HUES6 (cell line): Measurements from ENCODE around the gene FRMD5.

Source experiments
- H3K27ac ChIP-seq: 2 replicates; pipeline ENCODE4 v1.7.0; 2013; ENCODE audit warnings: low read depth, mild to moderate bottlenecking, low read length, inconsistent platforms
- H3K27me3 ChIP-seq: 2 replicates; pipeline ENCODE4 v1.6.1; 2013; ENCODE audit warnings: low read length; ENCODE audit not compliant: control insufficient read depth, insufficient read depth
- H3K36me3 ChIP-seq: 2 replicates; pipeline ENCODE4 v1.6.1; 2013; ENCODE audit warnings: low read length; ENCODE audit not compliant: control insufficient read depth, insufficient read depth
- H3K4me1 ChIP-seq: 2 replicates; pipeline ENCODE4 v1.6.1; 2013; ENCODE audit warnings: low read length; ENCODE audit not compliant: control insufficient read depth, insufficient read depth
- H3K4me3 ChIP-seq: 2 replicates; pipeline ENCODE4 v1.5.1; 2013; ENCODE audit warnings: low read depth, low read length
- H3K9ac ChIP-seq: one replicate; pipeline ENCODE4 v1.6.1; 2013; ENCODE audit warnings: mild to moderate bottlenecking, low read length
- H3K9me3 ChIP-seq: 2 replicates; pipeline ENCODE4 v1.6.1; 2013; ENCODE audit warnings: low read depth, low read length; ENCODE audit not compliant: control insufficient read depth, insufficient read depth

Gene FRMD5

DNA sequence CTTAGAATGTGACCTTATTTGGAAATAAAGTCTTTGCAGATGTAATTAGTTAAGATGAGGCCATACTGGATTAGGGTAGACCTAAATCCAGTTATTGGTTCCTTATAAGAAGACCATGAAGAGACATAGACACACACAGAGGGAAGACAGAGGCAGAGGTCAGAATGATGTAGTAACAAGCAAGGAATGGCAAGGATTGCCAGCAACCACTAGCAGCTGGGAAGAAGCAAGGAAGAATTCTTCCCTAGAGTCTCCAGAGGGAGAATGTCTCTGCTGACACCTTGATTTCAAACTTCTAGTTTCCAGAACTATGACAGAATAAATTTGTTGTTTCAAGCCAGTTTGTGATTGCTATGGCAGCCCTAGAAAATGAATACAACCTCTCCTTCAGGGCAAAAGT is 251.6 kb downstream of the FRMD5 start:
- H3K36me3 ChIP-seq, result no peaks in the 10 kb centered on the region
- H3K9me3 ChIP-seq, result no peaks in the 10 kb centered on the region
- no peak overlapping the region for H3K4me3 ChIP-seq
- no peak overlapping the region for H3K27ac ChIP-seq
- no peaks in the 10 kb centered on the region for H3K27me3 ChIP-seq
- no peaks in the 10 kb centered on the region for H3K4me1 ChIP-seq
- H3K9ac ChIP-seq, result no peak overlapping the region

DNA sequence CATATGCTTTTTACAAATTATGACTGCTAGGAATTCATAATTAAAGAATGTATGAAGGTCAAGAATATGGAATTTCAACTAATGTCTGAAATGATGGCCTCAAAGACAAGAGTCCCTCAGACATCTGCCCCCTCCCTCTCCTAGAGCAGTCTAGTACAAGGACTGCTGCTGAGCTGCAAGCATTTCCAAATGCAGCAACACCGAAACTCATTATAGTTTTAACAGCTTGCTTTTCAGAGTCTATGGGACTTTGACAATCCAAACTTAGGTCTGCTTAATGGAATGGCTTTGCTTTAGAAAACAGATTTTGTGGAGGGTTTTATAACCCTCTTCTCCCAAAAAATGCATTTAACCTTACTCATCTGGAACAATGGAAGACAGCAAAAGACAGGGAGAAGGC is 252.9 kb downstream of the FRMD5 start:
- Histone ChIP-seq H3K27ac (no peak overlapping the region), H3K36me3 (no peaks in the 10 kb centered on the region), H3K27me3 (no peaks in the 10 kb centered on the region), H3K4me1 (no peaks in the 10 kb centered on the region), H3K9ac (no peak overlapping the region), H3K4me3 (no peak overlapping the region), H3K9me3 (no peaks in the 10 kb centered on the region)

DNA sequence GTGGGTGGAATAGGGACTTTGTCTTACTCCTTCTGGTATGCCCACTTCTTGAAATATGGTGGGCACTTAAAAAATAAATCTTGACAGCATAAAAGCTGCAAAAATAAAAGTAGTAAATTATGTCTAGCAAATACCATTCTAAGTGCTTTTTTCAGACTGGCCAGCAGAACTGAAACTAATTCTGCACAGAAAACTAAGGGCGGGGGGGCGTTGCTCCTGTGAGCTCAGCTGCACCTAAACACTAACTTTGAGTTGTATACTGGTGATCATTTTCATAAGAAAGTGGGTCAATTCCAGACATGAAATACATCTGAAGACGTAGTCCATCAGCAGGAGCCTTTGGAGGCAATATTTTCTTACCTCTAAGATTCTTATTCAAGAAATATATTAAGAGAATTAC is 253.5 kb downstream of the FRMD5 start:
- no peak overlapping the region for H3K9ac ChIP-seq
- no peaks in the 10 kb centered on the region for H3K4me1 ChIP-seq
- no peaks in the 10 kb centered on the region for H3K9me3 ChIP-seq
- H3K4me3 ChIP-seq, result no peak overlapping the region
- H3K27ac ChIP-seq, result no peak overlapping the region
- H3K36me3 ChIP-seq, result no peaks in the 10 kb centered on the region
- no peaks in the 10 kb centered on the region for H3K27me3 ChIP-seq

DNA sequence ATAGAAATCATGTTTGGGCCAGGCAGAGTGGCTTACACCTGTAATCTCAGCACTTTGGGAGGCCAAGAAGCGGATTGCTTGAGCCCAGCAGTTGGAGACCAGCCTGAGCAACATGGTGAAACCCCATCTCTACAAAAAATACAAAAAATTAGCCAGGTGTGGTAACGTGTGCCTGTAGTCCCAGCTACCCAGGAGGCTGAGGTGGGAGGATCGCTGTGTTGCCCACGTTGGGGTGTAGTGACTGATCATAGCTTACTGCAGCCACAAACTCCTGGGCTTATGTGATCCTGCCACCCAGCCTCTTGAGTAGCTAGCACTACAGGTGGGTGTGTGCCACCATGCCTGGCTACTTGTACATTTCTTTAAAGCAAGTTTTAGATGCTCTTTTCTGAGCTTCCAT is 254.0 kb downstream of the FRMD5 start:
- H3K27me3 ChIP-seq, result no peaks in the 10 kb centered on the region
- H3K9me3 ChIP-seq, result no peaks in the 10 kb centered on the region
- no peaks in the 10 kb centered on the region for H3K4me1 ChIP-seq
- H3K27ac ChIP-seq, result no peak overlapping the region
- no peak overlapping the region for H3K9ac ChIP-seq
- no peaks in the 10 kb centered on the region for H3K36me3 ChIP-seq
- H3K4me3 ChIP-seq, result no peak overlapping the region

DNA sequence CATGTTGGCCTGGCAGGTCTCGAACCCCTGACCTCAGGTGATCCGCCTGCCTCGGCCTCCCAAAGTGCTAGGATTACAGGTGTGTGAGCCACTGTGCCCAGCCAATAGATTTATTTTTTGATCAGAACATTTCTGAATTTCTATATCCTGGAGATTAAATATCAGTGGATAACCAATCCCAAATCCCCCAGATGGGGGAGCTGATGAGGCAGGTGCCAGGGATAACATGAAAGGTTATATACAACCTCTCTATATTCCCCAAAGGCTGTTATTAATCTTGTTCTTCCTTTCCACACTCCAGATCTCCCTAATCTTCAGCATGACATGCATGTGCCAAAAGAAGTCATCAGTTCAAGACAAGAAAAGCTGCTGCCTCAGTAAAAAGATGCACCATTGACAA is 256.0 kb downstream of the FRMD5 start:
- Histone ChIP-seq H3K9ac (no peak overlapping the region), H3K36me3 (no peaks in the 10 kb centered on the region), H3K27ac (no peak overlapping the region), H3K27me3 (no peaks in the 10 kb centered on the region), H3K4me1 (no peaks in the 10 kb centered on the region), H3K9me3 (no peaks in the 10 kb centered on the region), H3K4me3 (no peak overlapping the region)

DNA sequence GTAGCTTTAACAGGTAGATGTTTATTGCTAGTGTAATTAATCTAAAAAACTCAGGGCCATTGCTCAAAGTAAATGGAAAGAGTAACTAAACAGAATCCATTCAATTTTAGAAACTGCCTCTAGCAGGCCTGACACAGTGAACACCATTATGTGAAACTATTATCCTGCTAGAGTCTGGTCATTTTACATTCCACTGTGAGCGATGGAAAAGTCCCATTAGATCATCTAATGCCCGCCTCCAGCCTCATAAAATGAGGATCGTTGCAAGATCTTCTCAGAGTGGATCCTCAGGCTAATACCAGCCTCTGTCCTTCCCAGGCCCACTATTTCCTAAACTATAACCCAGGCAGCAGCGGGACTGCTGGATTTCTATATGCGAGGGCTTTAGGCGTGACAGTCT is 260.6 kb downstream of the FRMD5 start:
- Histone ChIP-seq H3K4me3 (no peak overlapping the region), H3K27me3 (no peaks in the 10 kb centered on the region), H3K27ac (no peak overlapping the region), H3K9ac (no peak overlapping the region), H3K4me1 (peaks cover 28% of the 10 kb centered on the region), H3K9me3 (no peaks in the 10 kb centered on the region), H3K36me3 (no peaks in the 10 kb centered on the region)

DNA sequence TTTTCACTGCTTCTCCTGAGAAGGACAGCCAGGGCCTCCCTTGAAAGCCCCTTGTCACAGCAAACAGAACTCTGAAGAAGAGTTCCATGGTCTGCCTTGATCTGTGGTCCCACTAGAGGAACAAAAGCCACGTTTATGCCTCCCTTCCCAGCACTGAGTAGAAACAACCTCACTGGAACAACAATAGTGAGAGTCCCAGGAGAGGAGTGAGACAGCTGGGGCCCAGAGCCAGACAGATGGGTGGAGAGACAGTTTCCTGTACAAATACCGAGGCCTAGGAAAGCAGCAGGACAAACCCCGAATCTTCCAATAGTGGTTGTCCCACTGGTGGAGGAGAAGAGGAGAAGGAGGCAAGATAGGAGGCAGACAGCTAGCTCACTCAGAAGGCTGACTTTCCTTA is 262.2 kb downstream of the FRMD5 start:
- H3K4me3 ChIP-seq, result no peak overlapping the region
- H3K27me3 ChIP-seq, result no peaks in the 10 kb centered on the region
- H3K27ac ChIP-seq, result no peak overlapping the region
- peaks cover 43% of the 10 kb centered on the region for H3K4me1 ChIP-seq
- no peak overlapping the region for H3K9ac ChIP-seq
- H3K36me3 ChIP-seq, result no peaks in the 10 kb centered on the region
- H3K9me3 ChIP-seq, result no peaks in the 10 kb centered on the region

DNA sequence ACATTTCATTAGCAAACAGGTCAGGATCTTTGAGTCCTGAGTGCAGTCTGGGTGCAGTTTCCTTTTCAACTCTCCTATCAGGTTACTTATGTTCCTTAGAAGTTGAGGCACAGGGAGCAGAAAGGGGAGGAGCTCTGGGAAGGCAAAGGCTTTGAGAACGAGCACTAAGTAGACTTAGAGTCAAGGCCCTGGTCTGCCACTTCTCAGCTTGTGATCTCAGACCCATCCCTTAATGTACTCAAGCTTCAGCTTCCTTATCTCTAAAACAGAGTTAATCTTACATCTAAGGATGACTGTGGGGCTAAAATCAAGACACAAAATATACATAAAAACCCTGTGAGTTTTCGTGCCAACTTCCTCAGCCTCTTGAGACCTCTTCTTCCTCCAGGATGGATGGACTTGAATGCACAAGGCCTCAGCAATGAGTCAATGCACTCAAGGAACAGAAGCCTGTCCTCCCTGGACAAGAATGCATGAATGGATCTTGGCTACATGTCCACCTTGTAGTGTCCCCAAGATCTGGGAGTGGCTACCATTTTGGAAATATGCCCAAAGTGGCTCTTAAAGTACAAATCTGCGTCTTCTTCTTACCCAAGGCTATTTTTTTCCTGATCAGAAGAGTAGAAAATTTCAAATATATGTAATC is 263.2 kb downstream of the FRMD5 start:
- H3K4me3 ChIP-seq, result no peak overlapping the region
- peaks cover 53% of the 10 kb centered on the region for H3K4me1 ChIP-seq
- H3K9me3 ChIP-seq, result no peaks in the 10 kb centered on the region
- H3K36me3 ChIP-seq, result no peaks in the 10 kb centered on the region
- H3K27me3 ChIP-seq, result no peaks in the 10 kb centered on the region
- no peak overlapping the region for H3K9ac ChIP-seq
- H3K27ac ChIP-seq, result no peak overlapping the region

DNA sequence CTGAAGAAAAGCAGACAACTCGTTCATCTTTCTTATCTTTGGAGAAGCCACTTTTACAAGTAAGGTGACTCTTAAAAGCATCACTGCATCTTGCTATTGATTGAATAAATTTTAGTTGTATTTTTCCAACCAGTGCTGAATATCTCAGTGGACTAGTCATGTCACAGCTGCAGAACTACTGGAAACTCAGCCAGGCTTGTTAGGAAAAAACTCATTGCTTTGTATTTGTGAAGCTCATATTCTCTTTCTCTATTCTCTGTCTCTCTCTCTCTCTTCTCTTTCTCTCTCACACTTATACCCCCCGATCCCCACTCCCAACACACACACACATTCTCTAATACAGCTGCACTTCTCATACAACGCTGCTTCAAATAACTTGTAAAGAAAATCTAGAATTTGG is 264.0 kb downstream of the FRMD5 start:
- Histone ChIP-seq H3K4me3 (no peak overlapping the region), H3K27ac (no peak overlapping the region), H3K4me1 (peaks cover 60% of the 10 kb centered on the region), H3K36me3 (no peaks in the 10 kb centered on the region), H3K9ac (no peak overlapping the region), H3K27me3 (no peaks in the 10 kb centered on the region), H3K9me3 (no peaks in the 10 kb centered on the region)

DNA sequence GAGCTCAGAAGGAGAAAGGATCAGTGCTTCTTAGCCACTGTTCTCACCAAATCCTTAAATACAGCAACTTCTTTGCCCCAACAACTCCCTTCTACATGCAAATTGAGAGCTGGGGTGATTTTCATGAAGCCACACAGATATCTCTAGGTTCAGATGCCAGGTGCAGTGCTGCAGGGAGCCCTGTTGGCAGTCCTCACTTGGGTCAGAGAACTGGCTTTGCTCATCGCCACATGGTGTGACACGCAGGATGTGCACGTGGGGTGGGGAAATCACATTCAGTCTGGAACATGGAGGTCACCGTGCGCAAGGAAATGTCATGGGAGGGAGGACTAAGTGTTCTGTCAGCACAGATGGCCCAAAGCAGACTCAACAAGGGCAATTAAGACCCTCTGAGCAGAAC is 264.5 kb downstream of the FRMD5 start:
- H3K36me3 ChIP-seq, result no peaks in the 10 kb centered on the region
- H3K27ac ChIP-seq, result no peak overlapping the region
- H3K4me1 ChIP-seq, result peaks cover 65% of the 10 kb centered on the region
- no peak overlapping the region for H3K9ac ChIP-seq
- H3K4me3 ChIP-seq, result no peak overlapping the region
- H3K27me3 ChIP-seq, result no peaks in the 10 kb centered on the region
- H3K9me3 ChIP-seq, result no peaks in the 10 kb centered on the region

DNA sequence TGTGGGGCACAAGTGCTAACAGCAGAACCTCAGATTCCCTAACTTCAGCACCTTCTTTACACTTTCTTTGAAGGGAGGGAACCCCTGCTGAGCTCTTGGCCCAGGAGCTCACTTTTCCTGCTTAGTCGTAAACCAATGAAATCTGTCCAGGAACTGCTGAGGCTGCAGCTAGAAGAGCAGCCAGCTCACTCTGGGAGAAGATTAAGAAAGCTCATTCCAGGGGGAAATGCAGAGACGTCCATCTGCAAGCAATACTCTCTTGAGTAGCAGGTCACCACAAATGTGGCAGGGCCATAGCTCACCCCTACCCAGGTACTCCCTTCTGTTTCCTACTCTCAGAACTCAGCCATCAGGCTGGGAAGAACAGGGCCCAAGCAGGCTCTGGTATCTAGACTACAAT is 265.0 kb downstream of the FRMD5 start:
- Histone ChIP-seq H3K9me3 (no peaks in the 10 kb centered on the region), H3K9ac (no peak overlapping the region), H3K27ac (no peak overlapping the region), H3K4me3 (no peak overlapping the region), H3K27me3 (no peaks in the 10 kb centered on the region), H3K4me1 (peaks cover 68% of the 10 kb centered on the region), H3K36me3 (no peaks in the 10 kb centered on the region)

DNA sequence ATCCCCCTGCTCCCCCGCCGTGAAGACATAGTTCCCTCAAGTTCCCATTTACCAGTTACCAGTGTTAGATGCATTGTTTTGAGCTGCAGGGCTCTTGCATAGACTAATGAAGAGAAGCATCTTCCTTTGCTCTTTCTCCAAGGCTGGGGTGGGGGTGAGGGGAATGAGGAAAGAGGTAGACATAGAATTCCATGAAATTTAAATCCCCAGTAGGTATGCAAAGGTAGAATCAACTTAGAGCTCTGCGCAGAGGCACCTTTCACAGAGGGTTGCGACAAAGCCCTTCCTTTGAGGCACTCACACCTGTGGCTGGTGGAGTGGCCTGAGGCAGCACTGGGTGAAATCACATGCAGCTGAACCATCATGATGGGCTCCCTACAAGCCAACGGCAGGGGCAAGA is 266.9 kb downstream of the FRMD5 start:
- 0 out of 2 replicates have a peak overlapping the region, but pooled peaks have one; percentile 5 for H3K4me3 ChIP-seq
- H3K27me3 ChIP-seq, result no peaks in the 10 kb centered on the region
- peaks cover 66% of the 10 kb centered on the region for H3K4me1 ChIP-seq

More for the DNA sequence above, 266.9 kb downstream of the FRMD5 start:
- H3K9ac ChIP-seq, result no peak overlapping the region
- no peaks in the 10 kb centered on the region for H3K36me3 ChIP-seq
- no peaks in the 10 kb centered on the region for H3K9me3 ChIP-seq
- no peak overlapping the region for H3K27ac ChIP-seq
